K562 (cell line): Measurements from ENCODE around the gene ZNF816. TPM values are rescaled to one million over a fixed set of nuclear protein-coding genes. Genes with fewer than 3 reads are reported as not detected.

Experiments used
- ATAC-seq: fragments of 200-7000 bp; cut with Tn5 transposase; 3 replicates; pipeline ENCODE4 v1.9.1; 2020; ENCODE audit warnings: moderate library complexity
- BruUV-seq: library from RNA; stranded (reverse); fragments of 400-500 nt; replicated peaks from 2 replicates; lab custom pipeline; 2021; lab: Mats Ljungman, UMichigan
- CTCF ChIA-PET: fragments of 300-600 bp; formaldehyde crosslinking; extraction: SDS; loops from one replicate; lab custom pipeline; 2021; ENCODE audit warnings: low intra/inter-chr PET ratio; lab: Yijun Ruan, JAX
- POLR2A ChIA-PET: fragments of 300-600, 350-650 bp; sonication (Branson Sonifier 250); formaldehyde crosslinking; extraction: SDS; loops from one replicate; lab custom pipeline; 2021; ENCODE audit warnings: antibody characterized with exemption, inconsistent platforms; lab: Yijun Ruan, JAX
- DNase-seq, 4 experiments: peaks; one replicate each; pipeline versions ENCODE4 v3.0.0 to v3.0.0-alpha.2; 2011 to 2018; ENCODE audit warnings: low spot score in 3 of 4, mixed read lengths in 3 of 4; ENCODE audit errors: extremely low read depth in 1 of 4
- FAIRE-seq: peaks from 2 replicates; lab custom pipeline; 2011; peaks lifted over from hg19 to GRCh38; lab: Jason Lieb, UNC
- H2AFZ ChIP-seq: 2 replicates; pipeline ENCODE4 v1.6.0; 2011; ENCODE audit warnings: low read depth, low read length, control low read depth, inconsistent platforms
- H3K27ac ChIP-seq: fragments of 200-600 bp; 3 replicates; pipeline ENCODE4 v1.8.0; 2011; ENCODE audit warnings: low read depth, mild to moderate bottlenecking, control low read depth, inconsistent platforms, low read length, moderate library complexity, mixed read lengths; ENCODE audit errors: extremely low read depth
- H3K27me3 ChIP-seq, 2 experiments: fragments of 300-600 bp in 1 of 2; 2 replicates in 1 of 2; 3 replicates in 1 of 2; pipeline versions ENCODE4 v1.6.0 to v1.8.0; 2011; ENCODE audit warnings: inconsistent platforms in 2 of 2, low read length in 2 of 2, mild to moderate bottlenecking in 1 of 2, mixed read lengths in 1 of 2, moderate library complexity in 1 of 2; ENCODE audit not compliant: control insufficient read depth in 2 of 2, insufficient read depth in 2 of 2
- H3K36me3 ChIP-seq: fragments of 300-600 bp; 3 replicates; pipeline ENCODE4 v1.8.0; 2011; ENCODE audit warnings: mild to moderate bottlenecking, low read length, inconsistent platforms; ENCODE audit not compliant: control insufficient read depth, insufficient read depth
- H3K4me1 ChIP-seq, 2 experiments: fragments of 200-600 bp in 1 of 2; replicated peaks in 1 of 2; 2 replicates in 1 of 2; 3 replicates in 1 of 2; pipeline versions ENCODE4 v1.5.1 to v1.8.0; 2011; ENCODE audit warnings: inconsistent platforms in 2 of 2, low read length in 2 of 2, mild to moderate bottlenecking in 1 of 2, mixed read lengths in 1 of 2, moderate library complexity in 1 of 2; ENCODE audit not compliant: control insufficient read depth in 2 of 2, insufficient read depth in 2 of 2
- H3K4me2 ChIP-seq: 2 replicates; pipeline ENCODE4 v1.6.1; 2011; ENCODE audit warnings: low read length, control low read depth, inconsistent platforms, mixed read lengths; ENCODE audit not compliant: insufficient read depth
- H3K4me3 ChIP-seq: fragments of 200-600 bp; sonication (generic), shearing (Covaris generic); 2 replicates; pipeline ENCODE4 v1.5.1; 2016; ENCODE audit warnings: control low read depth, inconsistent platforms
- H3K79me2 ChIP-seq: fragments of 200-600 bp; 3 replicates; pipeline ENCODE4 v1.8.0; 2011; ENCODE audit warnings: low read length, inconsistent platforms; ENCODE audit not compliant: control insufficient read depth, insufficient read depth
- H3K9ac ChIP-seq, 2 experiments: 2 replicates each; pipeline versions ENCODE4 v1.6.0 to v1.6.1; 2011; ENCODE audit warnings: low read depth in 2 of 2, low read length in 2 of 2, control low read depth in 1 of 2, inconsistent platforms in 1 of 2, mild to moderate bottlenecking in 1 of 2, mixed read lengths in 1 of 2; ENCODE audit not compliant: insufficient read depth in 1 of 2
- H3K9me1 ChIP-seq: one replicate; pipeline ENCODE4 v1.6.0; 2011; ENCODE audit warnings: inconsistent platforms, mild to moderate bottlenecking, low read length, moderate library complexity; ENCODE audit not compliant: control insufficient read depth, insufficient read depth
- H3K9me3 ChIP-seq: replicated peaks from 2 replicates; pipeline ENCODE4 v1.5.1; 2011; ENCODE audit warnings: low read depth, low read length, inconsistent platforms; ENCODE audit not compliant: control insufficient read depth, insufficient read depth
- H4K20me1 ChIP-seq: replicated peaks from 2 replicates; pipeline ENCODE4 v1.6.1; 2011; ENCODE audit warnings: low read length, inconsistent platforms, mixed read lengths; ENCODE audit not compliant: control insufficient read depth, insufficient read depth
- ARID3B ChIP-seq: fragments of 250-450 bp; sonication (Bioruptor Pico); IDR thresholded peaks from 2 replicates; pipeline ENCODE4 v1.4.0; 2020; ENCODE audit warnings: borderline replicate concordance
- ATF4 ChIP-seq: fragments of 450-650 bp; formaldehyde crosslinking; IDR thresholded peaks from 2 replicates; pipeline ENCODE4 v1.4.0; 2022; ENCODE audit warnings: mild to moderate bottlenecking, moderate library complexity
- E4F1 ChIP-seq: fragments of 250-450 bp; sonication (Bioruptor Pico); IDR thresholded peaks from 2 replicates; pipeline ENCODE4 v1.5.0; 2021; ENCODE audit warnings: mild to moderate bottlenecking, borderline replicate concordance
- ETV5 ChIP-seq: sonication (generic); formaldehyde crosslinking; IDR thresholded peaks from 2 replicates; pipeline ENCODE4 v1.4.0; 2020; ENCODE audit warnings: low read depth, mild to moderate bottlenecking, missing genetic modification reagents
- HDAC3 ChIP-seq: fragments of 450-650 bp; IDR thresholded peaks from 2 replicates; pipeline ENCODE4 v1.6.1; 2018; ENCODE audit warnings: borderline replicate concordance, mild to moderate bottlenecking, moderate library complexity; ENCODE audit not compliant: partially characterized antibody
- HSF4 ChIP-seq: fragments of 250-450 bp; sonication (Bioruptor Pico); IDR thresholded peaks from 2 replicates; pipeline ENCODE4 v2.1.2; 2022; ENCODE audit warnings: mild to moderate bottlenecking, moderate library complexity, borderline replicate concordance
- IFI16 ChIP-seq: fragments of 250-450 bp; sonication (Bioruptor Pico); IDR thresholded peaks from 2 replicates; pipeline ENCODE4 v2.1.2; 2022; ENCODE audit warnings: mild to moderate bottlenecking, inconsistent platforms
- MED1 ChIP-seq: sonication (generic); formaldehyde crosslinking; IDR thresholded peaks from 2 replicates; pipeline ENCODE4 v1.8.1; 2023; ENCODE audit warnings: missing genetic modification reagents, borderline replicate concordance
- PHF21A ChIP-seq: fragments of 450-650 bp; IDR thresholded peaks from 2 replicates; pipeline ENCODE4 v1.6.1; 2017; ENCODE audit warnings: low read depth, borderline replicate concordance
- USF1 ChIP-seq: sonication (generic); formaldehyde crosslinking; IDR thresholded peaks from 2 replicates; pipeline ENCODE4 v1.9.0; 2022; ENCODE audit warnings: mild to moderate bottlenecking, missing genetic modification reagents
- ZNF134 ChIP-seq: fragments of 250-450 bp; sonication (Bioruptor Pico); conservative IDR thresholded peaks from 2 replicates; pipeline ENCODE4 v1.4.0; 2020
- WGBS: fragments of 100-300 bp; shearing (Covaris generic); methylation state at CpG from one replicate; pipeline ENCODE4 v1.1.6; 2016; ENCODE audit warnings: low coverage, mixed read lengths; ENCODE audit not compliant: insufficient coverage; ENCODE audit errors: missing lambda C conversion rate; 5-methylcytosine and 5-hydroxymethylcytosine counted together
- in situ Hi-C: fragments of 300-500 bp; cut with MboI; formaldehyde crosslinking; loops from 4 replicates; pipeline ENCODE4 v1.15.0; 2018; ENCODE audit warnings: inconsistent platforms, mixed read lengths
- intact Hi-C: fragments of 100-400 bp; cut with micrococcal nuclease; formaldehyde crosslinking; loops from 2 replicates; pipeline ENCODE4 v1.14.2; 2022
- polyA plus RNA-seq, 8 experiments: library from polyadenylated mRNA; depleted of rRNA in 4 of 8; stranded (reverse) in 5 of 8; unstranded in 3 of 8; fragments of >200 nt; fragmentation: Nextera tagmentation in 2 of 8; fragmentation: Illumina TruSeq in 1 of 8; extraction: Ambion mirVana in 2 of 8; extraction: Trizol in 1 of 8; gene quantifications; 2 replicates each; pipeline versions ENCODE4 v1.2.1 to v1.2.3, GENCODE V29; 2011 to 2014; ENCODE audit warnings: inconsistent platforms in 1 of 8, missing spikeins in 1 of 8
- total RNA-seq, 7 experiments: library from RNA; depleted of rRNA in 6 of 7; stranded (reverse); fragments of >200 nt in 6 of 7; fragmentation: Illumina TruSeq in 2 of 7; extraction: Trizol in 2 of 7; gene quantifications; 2 replicates each; pipeline versions ENCODE4 v1.2.1 to v1.2.3, GENCODE V29; 2011 to 2021; ENCODE audit warnings: low replicate concordance in 1 of 7

ZNF816 gene
- total and polyA plus RNA-seq, 9 of the 15 experiments (the other 6 are each of a cell fraction or from before 2014, with no cell fraction given) = 8.6 to 23.4 (median 13.0) TPM

- TF ChIP-seq HSF4 (CRISPR knock-in tag) (no peak), ATF4 (no peak)
- TF ChIP-seq, all 486 proteins: peak for 26
Measured at GRCh38 chr19:52993342-52994178, 30.9 kb upstream of the ZNF816 start (continued).

- peaks cover 7% of the 10 kb centered on the region; the same call in 1 of the 3 replicates for H3K36me3 ChIP-seq
- H3K27me3 ChIP-seq = no peaks in the 10 kb centered on the region
- WGBS = 28% methylated on average over 21 of the region's 26 CpGs
- ChIA-PET CTCF (no interaction called here), POLR2A (no interaction called here)
- ATAC-seq = peak; percentile 61
- peak overlapping the region; percentile 41 for H3K4me3 ChIP-seq
- peaks cover 0 to 12% of the 10 kb centered on the region in 2 experiments; a peak in 2 of 5 replicates for H3K4me1 ChIP-seq
- intact Hi-C loops = no loop called here
- peak overlapping the region; percentile 68 for H2AFZ ChIP-seq
- peak overlapping the region; percentile 66 to 92 for H3K9ac ChIP-seq
- TSS peak; percentile 64 for BruUV-seq
- no peaks in the 10 kb centered on the region for H3K9me1 ChIP-seq
- H3K79me2 ChIP-seq = peaks cover 3% of the 10 kb centered on the region; the same call in 2 of the 3 replicates
- DNase-seq = peak in 3 of 4 experiments; percentile 23 to 46 (median 38)
- H3K9me3 ChIP-seq = no peaks in the 10 kb centered on the region; the same call in 1 of the 2 replicates
- in situ Hi-C loops = no loop called here
- no peak overlapping the region for H3K27ac ChIP-seq
- H3K4me2 ChIP-seq = peak overlapping the region; percentile 75
- FAIRE-seq = no peak
- no peaks in the 10 kb centered on the region for H4K20me1 ChIP-seq
- TF ChIP-seq PHF21A (no peak), ZNF134 (no peak), MED1 (CRISPR knock-in tag) (no peak), E4F1 (CRISPR knock-in tag) (no peak), USF1 (CRISPR knock-in tag) (no peak), HDAC3 (no peak), ARID3B (CRISPR knock-in tag) (no peak), ETV5 (CRISPR knock-in tag) (no peak), IFI16 (CRISPR knock-in tag) (no peak)
Measured at GRCh38 chr19:52992109-52993004, 29.7 kb upstream of the ZNF816 start.
